GM18517 (cell line): ENCODE measurements around the gene AUTS2.
"Not testable (repeated sequence)": the region's sequence is repeated elsewhere in the genome, so short reads cannot be mapped to it uniquely, and the experiment has no call there.

Source experiments
- ATAC-seq: cut with Tn5 transposase; IDR thresholded peaks from one replicate; pipeline ENCODE4 v1.9.1; 2021; ENCODE audit warnings: mild to moderate bottlenecking, moderate library complexity; ENCODE audit not compliant: unreplicated experiment

Gene AUTS2

GRCh38 chr7:70793821-70794220 lies 1195.5 kb downstream of the AUTS2 start:
- no peak for ATAC-seq

GRCh38 chr7:70794962-70795361 lies 1196.7 kb downstream of the AUTS2 start:
- no peak for ATAC-seq

GRCh38 chr7:70795948-70796347 lies 1197.7 kb downstream of the AUTS2 start:
- no peak for ATAC-seq

GRCh38 chr7:70797109-70797514 lies 1198.8 kb downstream of the AUTS2 start:
- no peak for ATAC-seq

- ATAC-seq = no peak
Measured at GRCh38 chr7:70799841-70800405, 1201.6 kb downstream of the AUTS2 start.

- ATAC-seq = no peak
Measured at GRCh38 chr7:70805360-70805759, 1207.1 kb downstream of the AUTS2 start.

GRCh38 chr7:70807650-70808049 lies 1209.4 kb downstream of the AUTS2 start:
- ATAC-seq = no peak

GRCh38 chr7:70808876-70809275 lies 1210.6 kb downstream of the AUTS2 start:
- ATAC-seq = no peak

- no peak for ATAC-seq
Measured at GRCh38 chr7:70810558-70811139, 1212.4 kb downstream of the AUTS2 start.

- ATAC-seq = no peak
Measured at GRCh38 chr7:70812511-70812910, 1214.2 kb downstream of the AUTS2 start.

GRCh38 chr7:70822490-70822889 lies 1224.2 kb downstream of the AUTS2 start:
- ATAC-seq = not testable (repeated sequence)

GRCh38 chr7:70829221-70830059 lies 1231.2 kb downstream of the AUTS2 start:
- ATAC-seq = peak; percentile 63

GRCh38 chr7:70830060-70830395 lies 1231.8 kb downstream of the AUTS2 start:
- no peak for ATAC-seq

- ATAC-seq = no peak
Measured at GRCh38 chr7:70830426-70830825, 1232.2 kb downstream of the AUTS2 start.

- ATAC-seq = no peak
Measured at GRCh38 chr7:70833726-70834125, 1235.5 kb downstream of the AUTS2 start.

- no peak for ATAC-seq
Measured at GRCh38 chr7:70834424-70834823, 1236.1 kb downstream of the AUTS2 start.

GRCh38 chr7:70835658-70836057 lies 1237.4 kb downstream of the AUTS2 start:
- ATAC-seq = no peak

- no peak for ATAC-seq
Measured at GRCh38 chr7:70836279-70836678, 1238.0 kb downstream of the AUTS2 start.

GRCh38 chr7:70836946-70837345 lies 1238.7 kb downstream of the AUTS2 start:
- ATAC-seq = no peak

GRCh38 chr7:70837589-70837988 lies 1239.3 kb downstream of the AUTS2 start:
- no peak for ATAC-seq

- no peak for ATAC-seq
Measured at GRCh38 chr7:70838292-70838907, 1240.1 kb downstream of the AUTS2 start.
